HG03521 (cell line): ENCODE data around the gene ATP10A.

Experiments
- ATAC-seq: cut with Tn5 transposase; IDR thresholded peaks from one replicate; pipeline ENCODE4 v1.9.1; 2021; ENCODE audit warnings: mild to moderate bottlenecking, moderate library complexity; ENCODE audit not compliant: unreplicated experiment

ATP10A gene

GRCh38 chr15:25687276-25687675 is 175.9 kb downstream of the ATP10A start:
- ATAC-seq, result no peak

- ATAC-seq, result no peak
Measured at GRCh38 chr15:25686780-25687179, 176.3 kb downstream of the ATP10A start.

- no peak for ATAC-seq
Measured at GRCh38 chr15:25684521-25685431, 178.4 kb downstream of the ATP10A start.

GRCh38 chr15:25683911-25684310 is 179.2 kb downstream of the ATP10A start:
- no peak for ATAC-seq

GRCh38 chr15:25683415-25683814 is 179.7 kb downstream of the ATP10A start:
- no peak for ATAC-seq

- ATAC-seq, result no peak
Measured at GRCh38 chr15:25682340-25682739, 180.8 kb downstream of the ATP10A start.

- ATAC-seq, result no peak
Measured at GRCh38 chr15:25680686-25681025, 182.5 kb downstream of the ATP10A start.

GRCh38 chr15:25679964-25680685 is 183.0 kb downstream of the ATP10A start:
- no peak for ATAC-seq

GRCh38 chr15:25679492-25679891 is 183.6 kb downstream of the ATP10A start:
- no peak for ATAC-seq

GRCh38 chr15:25678500-25678855 is 184.6 kb downstream of the ATP10A start:
- ATAC-seq, result no peak

GRCh38 chr15:25677719-25678499 is 185.2 kb downstream of the ATP10A start:
- ATAC-seq, result no peak

GRCh38 chr15:25676070-25676469 is 187.1 kb downstream of the ATP10A start:
- no peak for ATAC-seq

GRCh38 chr15:25675396-25675795 is 187.7 kb downstream of the ATP10A start:
- no peak for ATAC-seq

- ATAC-seq, result no peak
Measured at GRCh38 chr15:25674913-25675312, 188.2 kb downstream of the ATP10A start.

GRCh38 chr15:25673972-25674371 is 189.2 kb downstream of the ATP10A start:
- no peak for ATAC-seq

GRCh38 chr15:25673351-25673750 is 189.8 kb downstream of the ATP10A start:
- no peak for ATAC-seq

- ATAC-seq, result no peak
Measured at GRCh38 chr15:25671132-25671531, 192.0 kb downstream of the ATP10A start.

- no peak for ATAC-seq
Measured at GRCh38 chr15:25670621-25671020, 192.5 kb downstream of the ATP10A start.

- ATAC-seq, result no peak
Measured at GRCh38 chr15:25670025-25670554, 193.0 kb downstream of the ATP10A start.

- ATAC-seq, result no peak
Measured at GRCh38 chr15:25668901-25669300, 194.2 kb downstream of the ATP10A start.

GRCh38 chr15:25668236-25668795 is 194.8 kb downstream of the ATP10A start:
- no peak for ATAC-seq
